ENCODE data around the gene PIGBOS1.

The PIGBOS1 gene

GRCh38 chr15:55348281-55348778 is 29.4 kb upstream of the PIGBOS1 start:
- no peak for TF ChIP-seq TEAD4 (IDR thresholded peaks at IDR 0.05)
- no peak for TF ChIP-seq YY1 (IDR thresholded peaks at IDR 0.05; ENCODE audit: low read depth)
- TF ChIP-seq EGR1 (IDR thresholded peaks at IDR 0.05): no peak
- no peak for TF ChIP-seq NFIC (IDR thresholded peaks at IDR 0.05)
- TF ChIP-seq FOXM1 (IDR thresholded peaks at IDR 0.05; ENCODE audit: borderline replicate concordance, low read depth): no peak
- no peak for TF ChIP-seq TCF12 (IDR thresholded peaks at IDR 0.05; ENCODE audit: low read depth)
- no peak for TF ChIP-seq REST (IDR thresholded peaks at IDR 0.05; ENCODE audit: low read depth)
- no peak for TF ChIP-seq ZBTB7A (IDR thresholded peaks at IDR 0.05; ENCODE audit: low read depth)
- no peak for TF ChIP-seq CEBPB (IDR thresholded peaks at IDR 0.05)
- TF ChIP-seq EP300 (IDR thresholded peaks at IDR 0.05; ENCODE audit: borderline replicate concordance): no peak
- TF ChIP-seq RAD21 (IDR thresholded peaks at IDR 0.05; ENCODE audit: low read depth): no peak
- TF ChIP-seq USF1 (IDR thresholded peaks at IDR 0.05): no peak

GRCh38 chr15:55344206-55344605 is 25.3 kb upstream of the PIGBOS1 start:
- TF ChIP-seq ZBTB7A (IDR thresholded peaks at IDR 0.05; ENCODE audit: low read depth) (no peak), REST (IDR thresholded peaks at IDR 0.05; ENCODE audit: low read depth) (no peak), CEBPB (IDR thresholded peaks at IDR 0.05) (no peak), MAX (IDR thresholded peaks at IDR 0.05) (no peak), TCF12 (IDR thresholded peaks at IDR 0.05; ENCODE audit: low read depth) (no peak), EP300 (IDR thresholded peaks at IDR 0.05; ENCODE audit: borderline replicate concordance) (no peak), YY1 (IDR thresholded peaks at IDR 0.05; ENCODE audit: low read depth) (no peak)

GRCh38 chr15:55343168-55343567 is 24.2 kb upstream of the PIGBOS1 start:
- TF ChIP-seq RAD21 (IDR thresholded peaks at IDR 0.05; ENCODE audit: low read depth): no peak
- no peak for TF ChIP-seq CREB1 (IDR thresholded peaks at IDR 0.05; ENCODE audit: low read depth)
- TF ChIP-seq NFIC (IDR thresholded peaks at IDR 0.05): no peak
- TF ChIP-seq EP300 (IDR thresholded peaks at IDR 0.05; ENCODE audit: borderline replicate concordance): no peak

GRCh38 chr15:55337160-55337559 is 18.2 kb upstream of the PIGBOS1 start:
- TF ChIP-seq CREB1 (IDR thresholded peaks at IDR 0.05; ENCODE audit: low read depth): no peak
- no peak for TF ChIP-seq REST (IDR thresholded peaks at IDR 0.05; ENCODE audit: low read depth)
- TF ChIP-seq EGR1 (IDR thresholded peaks at IDR 0.05): no peak
- no peak for TF ChIP-seq USF1 (IDR thresholded peaks at IDR 0.05)
- no peak for TF ChIP-seq MAX (IDR thresholded peaks at IDR 0.05)
- no peak for TF ChIP-seq TCF12 (IDR thresholded peaks at IDR 0.05; ENCODE audit: low read depth)
- no peak for TF ChIP-seq CEBPB (IDR thresholded peaks at IDR 0.05)
- no peak for TF ChIP-seq FOXM1 (IDR thresholded peaks at IDR 0.05; ENCODE audit: borderline replicate concordance, low read depth)
- TF ChIP-seq TAF1 (IDR thresholded peaks at IDR 0.05; ENCODE audit: low read depth): no peak
- no peak for TF ChIP-seq ZBTB7A (IDR thresholded peaks at IDR 0.05; ENCODE audit: low read depth)

- no peak for TF ChIP-seq TCF12 (IDR thresholded peaks at IDR 0.05; ENCODE audit: low read depth)
- no peak for TF ChIP-seq EGR1 (IDR thresholded peaks at IDR 0.05)
- TF ChIP-seq ZBTB7A (IDR thresholded peaks at IDR 0.05; ENCODE audit: low read depth): no peak
- no peak for TF ChIP-seq USF1 (IDR thresholded peaks at IDR 0.05)
- no peak for TF ChIP-seq RAD21 (IDR thresholded peaks at IDR 0.05; ENCODE audit: low read depth)
- TF ChIP-seq TAF1 (IDR thresholded peaks at IDR 0.05; ENCODE audit: low read depth): no peak
- TF ChIP-seq EP300 (IDR thresholded peaks at IDR 0.05; ENCODE audit: borderline replicate concordance): no peak
- no peak for TF ChIP-seq NFIC (IDR thresholded peaks at IDR 0.05)
- TF ChIP-seq MAX (IDR thresholded peaks at IDR 0.05): no peak
- TF ChIP-seq REST (IDR thresholded peaks at IDR 0.05; ENCODE audit: low read depth): no peak
- TF ChIP-seq YY1 (IDR thresholded peaks at IDR 0.05; ENCODE audit: low read depth): no peak
- no peak for TF ChIP-seq CEBPB (IDR thresholded peaks at IDR 0.05)
- TF ChIP-seq FOXM1 (IDR thresholded peaks at IDR 0.05; ENCODE audit: borderline replicate concordance, low read depth): no peak
- no peak for TF ChIP-seq TEAD4 (IDR thresholded peaks at IDR 0.05)
- TF ChIP-seq CREB1 (IDR thresholded peaks at IDR 0.05; ENCODE audit: low read depth): no peak
These were observed 16.1 kb upstream of the PIGBOS1 start for GRCh38 chr15:55334997-55335396.
